ENCODE results near the gene DDX52. TPM values are rescaled to one million over a fixed set of nuclear protein-coding genes. Genes with fewer than 3 reads are reported as not detected.
"Not testable (repeated sequence)": the region's sequence is repeated elsewhere in the genome, so short reads cannot be mapped to it uniquely, and the experiment has no call there.

Gene DDX52, protein sequence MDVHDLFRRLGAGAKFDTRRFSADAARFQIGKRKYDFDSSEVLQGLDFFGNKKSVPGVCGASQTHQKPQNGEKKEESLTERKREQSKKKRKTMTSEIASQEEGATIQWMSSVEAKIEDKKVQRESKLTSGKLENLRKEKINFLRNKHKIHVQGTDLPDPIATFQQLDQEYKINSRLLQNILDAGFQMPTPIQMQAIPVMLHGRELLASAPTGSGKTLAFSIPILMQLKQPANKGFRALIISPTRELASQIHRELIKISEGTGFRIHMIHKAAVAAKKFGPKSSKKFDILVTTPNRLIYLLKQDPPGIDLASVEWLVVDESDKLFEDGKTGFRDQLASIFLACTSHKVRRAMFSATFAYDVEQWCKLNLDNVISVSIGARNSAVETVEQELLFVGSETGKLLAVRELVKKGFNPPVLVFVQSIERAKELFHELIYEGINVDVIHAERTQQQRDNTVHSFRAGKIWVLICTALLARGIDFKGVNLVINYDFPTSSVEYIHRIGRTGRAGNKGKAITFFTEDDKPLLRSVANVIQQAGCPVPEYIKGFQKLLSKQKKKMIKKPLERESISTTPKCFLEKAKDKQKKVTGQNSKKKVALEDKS
- 45.8 to 49.0 TPM (median 48.3 TPM) in 3 replicates for total RNA-seq

DNA sequence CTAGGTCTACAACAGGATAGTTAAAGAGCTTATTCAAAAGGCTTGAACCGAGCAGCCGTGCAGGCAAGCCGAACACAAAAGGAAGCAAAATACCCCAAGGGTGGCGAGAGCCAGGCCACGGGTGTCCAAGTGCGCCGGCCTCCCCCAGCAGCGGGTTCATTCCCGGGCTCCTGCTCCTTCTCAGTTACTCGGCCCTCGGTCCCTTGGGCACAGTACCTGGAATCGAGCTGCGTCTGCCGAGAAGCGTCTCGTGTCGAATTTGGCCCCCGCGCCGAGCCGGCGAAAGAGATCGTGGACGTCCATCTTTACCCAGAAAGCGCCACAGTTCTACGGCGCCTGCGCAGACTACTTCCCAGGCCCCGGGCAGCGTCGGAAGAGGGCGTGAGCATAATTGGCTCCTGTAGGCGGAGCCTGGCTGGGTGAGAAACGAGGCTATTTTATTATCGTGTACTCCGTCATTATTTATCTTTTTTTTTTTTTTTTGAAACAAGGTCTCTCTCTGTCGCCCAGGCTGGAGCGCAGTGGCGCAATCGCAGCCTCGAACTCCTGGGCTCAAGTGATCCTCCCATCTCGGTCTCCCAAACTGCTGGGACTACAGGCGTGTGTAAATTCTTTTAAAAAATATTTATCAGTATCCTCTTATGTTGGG, at the start of gene DDX52:
Gene DDX52 (minus strand): TSS at position 329 of the 649 bp plus-strand sequence. CDS start 26 bp downstream, at position 303.
- peak; percentile 81 to 87 for DNase-seq (ENCODE audit: low spot score in 2 of 2, unreplicated experiment in 2 of 2)
- peak within 1 kb of the TSS; percentile 95 for H3K27ac Mint-ChIP-seq
- H3K4me1 Mint-ChIP-seq = peaks cover 24% of the 10 kb centered on the region
- H3K36me3 Mint-ChIP-seq = peaks cover 20% of the 10 kb centered on the region
- H3K27me3 Mint-ChIP-seq (ENCODE audit: low read depth) = peaks cover 40% of the 10 kb centered on the region
- H3K9me3 Mint-ChIP-seq = no peaks in the 10 kb centered on the region
- H3K4me3 Mint-ChIP-seq = peak within 1 kb of the TSS; percentile 90
- TF ChIP-seq, protein P1, sequence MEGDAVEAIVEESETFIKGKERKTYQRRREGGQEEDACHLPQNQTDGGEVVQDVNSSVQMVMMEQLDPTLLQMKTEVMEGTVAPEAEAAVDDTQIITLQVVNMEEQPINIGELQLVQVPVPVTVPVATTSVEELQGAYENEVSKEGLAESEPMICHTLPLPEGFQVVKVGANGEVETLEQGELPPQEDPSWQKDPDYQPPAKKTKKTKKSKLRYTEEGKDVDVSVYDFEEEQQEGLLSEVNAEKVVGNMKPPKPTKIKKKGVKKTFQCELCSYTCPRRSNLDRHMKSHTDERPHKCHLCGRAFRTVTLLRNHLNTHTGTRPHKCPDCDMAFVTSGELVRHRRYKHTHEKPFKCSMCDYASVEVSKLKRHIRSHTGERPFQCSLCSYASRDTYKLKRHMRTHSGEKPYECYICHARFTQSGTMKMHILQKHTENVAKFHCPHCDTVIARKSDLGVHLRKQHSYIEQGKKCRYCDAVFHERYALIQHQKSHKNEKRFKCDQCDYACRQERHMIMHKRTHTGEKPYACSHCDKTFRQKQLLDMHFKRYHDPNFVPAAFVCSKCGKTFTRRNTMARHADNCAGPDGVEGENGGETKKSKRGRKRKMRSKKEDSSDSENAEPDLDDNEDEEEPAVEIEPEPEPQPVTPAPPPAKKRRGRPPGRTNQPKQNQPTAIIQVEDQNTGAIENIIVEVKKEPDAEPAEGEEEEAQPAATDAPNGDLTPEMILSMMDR (IDR thresholded peaks at IDR 0.05; ENCODE audit: unreplicated experiment) = no peak

DNA sequence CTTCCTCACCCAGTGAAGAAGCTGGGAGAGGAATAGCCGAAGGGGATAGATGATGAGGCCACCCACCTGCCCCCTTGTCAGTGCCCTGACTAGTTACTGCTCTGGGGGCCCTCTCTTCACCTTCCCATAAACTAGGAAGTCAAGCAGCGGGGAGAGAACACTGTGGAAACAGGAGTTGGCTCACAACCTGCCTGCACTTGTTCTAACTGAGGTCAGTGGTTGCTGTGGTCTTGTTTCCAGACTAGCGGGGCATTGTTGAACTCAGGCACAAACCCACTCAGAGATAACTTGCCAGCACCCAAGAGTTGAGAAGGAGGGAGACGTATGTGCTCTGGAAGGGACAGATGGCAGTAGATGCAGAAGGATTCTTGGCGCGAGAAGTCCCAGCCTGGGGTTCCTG, 48.6 kb upstream of the DDX52 start:
- DNase-seq (ENCODE audit: low spot score in 2 of 2, unreplicated experiment in 2 of 2) = no peak
- Mint-ChIP-seq H3K36me3 (no peaks in the 10 kb centered on the region), H3K27me3 (ENCODE audit: low read depth) (no peaks in the 10 kb centered on the region), H3K9me3 (peaks cover 4% of the 10 kb centered on the region), H3K4me1 (peaks cover 4% of the 10 kb centered on the region), H3K4me3 (no peak overlapping the region), H3K27ac (no peak overlapping the region)
- TF ChIP-seq, protein P1 (IDR thresholded peaks at IDR 0.05; ENCODE audit: unreplicated experiment) = no peak

DNA sequence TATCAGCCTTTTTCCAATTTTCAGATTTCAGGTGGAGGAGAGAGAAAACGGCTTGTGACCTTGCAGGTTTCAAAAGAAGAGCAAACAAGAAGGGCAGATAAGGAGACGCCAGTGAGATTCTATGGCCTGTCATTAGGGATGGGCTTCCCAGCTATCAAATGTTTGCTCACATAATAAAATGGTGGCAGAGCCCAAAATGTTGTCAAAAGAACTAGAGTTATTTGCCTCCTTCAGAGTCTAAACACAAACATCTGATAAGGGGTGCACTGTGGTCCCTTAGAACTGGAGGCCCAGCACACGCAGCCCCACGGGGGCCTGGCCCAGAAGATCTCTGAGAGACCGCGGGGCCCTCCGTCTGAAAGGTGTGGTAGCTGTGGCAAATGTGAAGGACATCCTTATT, 46.1 kb upstream of the DDX52 start:
- H3K4me1 Mint-ChIP-seq = peaks cover 9% of the 10 kb centered on the region
- TF ChIP-seq, protein P1 (IDR thresholded peaks at IDR 0.05; ENCODE audit: unreplicated experiment) = no peak
- H3K27me3 Mint-ChIP-seq (ENCODE audit: low read depth) = no peaks in the 10 kb centered on the region
- no peak overlapping the region for H3K4me3 Mint-ChIP-seq
- no peak overlapping the region for H3K27ac Mint-ChIP-seq
- no peak for DNase-seq (ENCODE audit: low spot score in 2 of 2, unreplicated experiment in 2 of 2)
- H3K9me3 Mint-ChIP-seq = no peaks in the 10 kb centered on the region
- no peaks in the 10 kb centered on the region for H3K36me3 Mint-ChIP-seq

DNA sequence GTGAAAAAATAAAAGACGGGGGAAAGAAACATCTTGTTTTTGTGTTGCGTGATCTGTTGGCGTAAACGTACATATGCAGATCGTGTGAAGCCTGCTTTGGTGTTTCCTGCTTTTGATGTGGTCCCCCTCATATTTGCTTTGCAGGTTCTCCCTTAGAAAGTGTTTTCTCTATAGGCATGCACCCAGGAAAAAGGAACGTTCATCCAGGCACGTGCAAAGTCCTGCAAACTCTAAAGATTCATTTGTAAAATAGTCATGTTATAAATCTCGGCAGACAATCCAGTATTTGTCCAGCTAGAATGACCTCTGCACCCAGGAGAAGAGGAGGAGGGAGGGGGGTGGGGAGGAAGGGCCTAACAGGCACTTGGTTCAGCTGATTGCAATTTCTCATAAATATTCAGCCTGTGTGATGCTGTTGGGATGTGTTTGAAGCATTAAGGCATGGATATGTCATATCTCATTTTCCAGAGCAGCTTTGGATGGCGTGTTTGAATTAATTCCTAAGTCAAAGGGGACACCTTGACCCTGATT, 40.3 kb upstream of the DDX52 start:
- DNase-seq (ENCODE audit: low spot score in 2 of 2, unreplicated experiment in 2 of 2) = no peak
- TF ChIP-seq, protein P1 (IDR thresholded peaks at IDR 0.05; ENCODE audit: unreplicated experiment) = no peak
- Mint-ChIP-seq H3K9me3 (peaks cover 9% of the 10 kb centered on the region), H3K27me3 (ENCODE audit: low read depth) (peaks cover 4% of the 10 kb centered on the region), H3K27ac (no peak overlapping the region), H3K36me3 (no peaks in the 10 kb centered on the region), H3K4me1 (peaks cover 6% of the 10 kb centered on the region), H3K4me3 (no peak overlapping the region)

DNA sequence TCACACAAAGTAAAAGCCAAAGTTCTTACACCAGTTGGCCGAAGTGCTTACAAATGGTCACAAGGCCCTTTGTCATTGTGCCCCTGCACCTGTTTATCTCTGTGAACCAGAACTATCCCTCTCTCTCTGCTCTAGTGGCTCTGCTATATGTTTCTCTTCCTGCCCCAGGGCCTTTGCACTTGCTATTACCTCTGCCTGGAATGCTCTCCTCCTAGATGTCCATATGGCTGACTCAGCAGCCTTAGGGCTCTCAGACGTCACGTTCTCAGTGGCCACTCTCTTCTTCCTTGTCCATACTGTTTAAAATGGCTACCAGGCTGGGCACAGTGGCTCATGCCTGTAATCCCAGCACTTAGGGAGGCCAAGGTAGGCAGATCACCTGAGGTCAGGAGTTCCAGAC, 38.8 kb upstream of the DDX52 start:
- Mint-ChIP-seq H3K4me3 (no peak overlapping the region), H3K27ac (no peak overlapping the region), H3K4me1 (peaks cover 6% of the 10 kb centered on the region), H3K36me3 (no peaks in the 10 kb centered on the region), H3K27me3 (ENCODE audit: low read depth) (peaks cover 11% of the 10 kb centered on the region), H3K9me3 (peaks cover 12% of the 10 kb centered on the region)
- DNase-seq (ENCODE audit: low spot score in 2 of 2, unreplicated experiment in 2 of 2) = no peak
- TF ChIP-seq, protein P1 (IDR thresholded peaks at IDR 0.05; ENCODE audit: unreplicated experiment) = no peak

DNA sequence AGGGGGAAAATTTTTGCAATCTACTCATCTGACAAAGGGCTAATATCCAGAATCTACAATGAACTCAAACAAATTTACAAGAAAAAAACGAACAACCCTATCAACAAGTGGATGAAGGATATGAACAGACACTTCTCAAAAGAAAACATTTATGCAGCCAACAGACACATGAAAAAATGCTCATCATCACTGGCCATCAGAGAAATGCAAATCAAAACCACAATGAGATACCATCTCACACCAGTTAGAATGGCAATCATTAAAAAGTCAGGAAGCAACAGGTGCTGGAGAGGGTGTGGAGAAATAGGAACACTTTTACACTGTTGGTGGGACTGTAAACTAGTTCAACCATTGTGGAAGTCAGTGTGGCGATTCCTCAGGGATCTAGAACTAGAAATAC, 36.7 kb upstream of the DDX52 start:
- not testable (repeated sequence) for H3K4me3 Mint-ChIP-seq; H3K27ac Mint-ChIP-seq; DNase-seq (ENCODE audit: low spot score in 2 of 2, unreplicated experiment in 2 of 2); H3K4me1 Mint-ChIP-seq; H3K36me3 Mint-ChIP-seq
- Mint-ChIP-seq H3K27me3 (ENCODE audit: low read depth) (peaks cover 11% of the 10 kb centered on the region), H3K9me3 (peaks cover 12% of the 10 kb centered on the region)
